Measurements from ENCODE around the gene GPBAR1. TPM values are rescaled to one million over a fixed set of nuclear protein-coding genes. Genes with fewer than 3 reads are reported as not detected.

The GPBAR1 gene
- total RNA-seq, 2 experiments from 2014 or later = 0.16 to 0.45 TPM

DNA sequence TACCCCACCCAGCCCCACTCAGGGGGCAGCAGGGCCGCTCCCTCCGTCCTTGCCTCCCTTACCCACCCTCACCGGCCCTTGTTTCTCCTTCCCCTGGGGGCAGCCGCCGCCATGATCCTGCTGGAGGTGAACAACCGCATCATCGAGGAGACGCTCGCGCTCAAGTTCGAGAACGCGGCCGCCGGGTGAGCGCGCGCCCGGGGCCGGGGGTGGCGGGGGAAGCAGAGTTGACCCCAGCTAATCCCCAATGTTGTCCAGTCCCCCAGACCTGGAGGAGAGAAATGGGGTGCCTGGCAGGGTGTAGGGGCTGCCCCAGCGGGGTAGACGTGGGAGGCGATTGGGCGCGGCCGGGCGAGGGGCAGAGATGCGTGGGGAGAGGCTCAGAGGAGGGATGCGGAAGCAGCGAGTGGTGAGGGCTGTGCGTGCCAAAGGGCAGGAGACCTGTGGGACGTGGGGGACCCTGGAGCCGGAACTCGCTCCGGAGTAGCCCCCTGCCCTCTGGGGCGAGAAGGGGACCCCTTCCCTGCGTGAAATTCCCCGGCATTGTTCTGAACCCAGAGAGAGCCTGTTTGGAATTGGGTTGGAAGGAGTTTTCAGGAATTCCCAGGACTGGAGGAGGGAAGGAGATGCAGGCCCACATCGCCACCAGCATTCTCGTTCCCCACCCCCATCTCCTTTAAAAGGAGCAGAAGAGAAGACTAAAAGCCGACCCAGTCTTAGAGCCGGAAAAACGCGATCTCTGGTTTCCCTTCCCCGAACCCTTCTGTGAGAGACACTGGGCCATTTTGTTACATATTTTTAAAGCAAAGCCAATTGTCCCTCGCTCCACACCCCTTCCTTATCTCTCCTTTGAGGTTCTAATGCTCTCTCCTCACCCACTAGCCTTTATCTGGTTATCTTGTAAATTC, 43.2 kb upstream of the GPBAR1 start:
- peak; percentile 69 for ATAC-seq
- H3K9me3 Mint-ChIP-seq = no peaks in the 10 kb centered on the region

DNA sequence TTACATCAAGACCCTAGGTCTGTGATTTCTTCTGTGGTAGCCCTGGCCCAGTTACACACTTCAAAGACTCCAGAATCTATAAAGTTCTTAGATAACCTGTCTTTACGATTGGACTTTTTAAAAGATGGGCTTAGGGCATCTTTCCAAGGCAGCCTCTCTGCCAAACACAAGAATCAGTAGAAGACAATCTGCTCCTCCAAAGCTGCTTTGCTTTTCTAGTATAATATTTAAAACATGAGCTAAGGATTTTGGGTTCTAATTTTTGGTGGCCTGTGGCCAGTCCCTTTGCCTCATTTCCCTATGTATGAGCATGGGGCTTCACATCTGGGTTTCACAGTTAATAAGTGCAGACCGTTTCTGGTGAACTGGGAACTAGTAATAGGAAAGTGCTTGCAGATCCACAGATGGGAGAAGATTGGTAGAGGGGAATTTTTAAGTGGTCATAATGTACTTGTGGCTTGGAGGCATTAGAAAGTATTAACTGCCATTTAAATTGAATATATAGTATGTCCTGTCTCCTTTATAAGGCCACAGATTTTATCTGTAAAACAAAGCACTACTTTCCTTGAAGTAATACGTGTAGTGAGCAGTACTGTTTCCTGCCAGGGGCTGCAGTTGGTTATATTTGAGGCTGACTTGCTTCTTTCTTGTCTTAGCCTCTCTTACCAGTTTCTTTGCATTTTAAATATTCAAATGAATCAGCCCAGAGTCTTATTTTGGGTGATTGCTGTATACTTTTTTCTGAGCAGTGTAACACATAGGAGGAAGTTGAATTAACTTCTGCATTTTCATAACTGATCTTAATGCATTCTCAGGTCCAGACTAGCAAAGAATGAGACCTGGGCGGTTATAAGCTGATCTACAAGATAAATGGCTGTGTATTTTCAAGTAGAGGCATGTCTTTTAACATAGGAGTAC, 42.3 kb upstream of the GPBAR1 start:
- peaks cover 40% of the 10 kb centered on the region for H3K4me1 Mint-ChIP-seq (ENCODE audit: low read depth)
- H3K9me3 Mint-ChIP-seq = no peaks in the 10 kb centered on the region
- CTCF ChIA-PET = interaction anchor here (5.3 kb wide), 1 partner anchor 12 kb away, joined by 50 read pairs; no protein-coding TSS in a partner anchor
- H3K27me3 Mint-ChIP-seq = no peaks in the 10 kb centered on the region
- intact Hi-C loops (cut with micrococcal nuclease) = loop anchor here (1.0 to 5.0 kb wide), 2 partner anchors 11 to 179 kb away; partner anchors contain the start of gene CTDSP1
- peak; percentile 56 for DNase-seq
- peak; percentile 24 for ATAC-seq
- peaks cover 59% of the 10 kb centered on the region for H3K36me3 Mint-ChIP-seq (ENCODE audit: low read depth)
- POLR2A ChIA-PET = interaction anchor here (0.6 to 5.0 kb wide), 10 partner anchors 8 to 188 kb away, joined by 3 to 37 read pairs (median 4); partner anchors contain the start of genes AAMP and PNKD
- H3K4me3 Mint-ChIP-seq = peak overlapping the region; percentile 93
- TF ChIP-seq, protein P1, sequence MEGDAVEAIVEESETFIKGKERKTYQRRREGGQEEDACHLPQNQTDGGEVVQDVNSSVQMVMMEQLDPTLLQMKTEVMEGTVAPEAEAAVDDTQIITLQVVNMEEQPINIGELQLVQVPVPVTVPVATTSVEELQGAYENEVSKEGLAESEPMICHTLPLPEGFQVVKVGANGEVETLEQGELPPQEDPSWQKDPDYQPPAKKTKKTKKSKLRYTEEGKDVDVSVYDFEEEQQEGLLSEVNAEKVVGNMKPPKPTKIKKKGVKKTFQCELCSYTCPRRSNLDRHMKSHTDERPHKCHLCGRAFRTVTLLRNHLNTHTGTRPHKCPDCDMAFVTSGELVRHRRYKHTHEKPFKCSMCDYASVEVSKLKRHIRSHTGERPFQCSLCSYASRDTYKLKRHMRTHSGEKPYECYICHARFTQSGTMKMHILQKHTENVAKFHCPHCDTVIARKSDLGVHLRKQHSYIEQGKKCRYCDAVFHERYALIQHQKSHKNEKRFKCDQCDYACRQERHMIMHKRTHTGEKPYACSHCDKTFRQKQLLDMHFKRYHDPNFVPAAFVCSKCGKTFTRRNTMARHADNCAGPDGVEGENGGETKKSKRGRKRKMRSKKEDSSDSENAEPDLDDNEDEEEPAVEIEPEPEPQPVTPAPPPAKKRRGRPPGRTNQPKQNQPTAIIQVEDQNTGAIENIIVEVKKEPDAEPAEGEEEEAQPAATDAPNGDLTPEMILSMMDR (IDR thresholded peaks at IDR 0.05) = no peak
- H3K27ac Mint-ChIP-seq = peak overlapping the region; percentile 97

More for the DNA sequence above, 43.2 kb upstream of the GPBAR1 start:
- H3K27me3 Mint-ChIP-seq = no peaks in the 10 kb centered on the region
- H3K4me3 Mint-ChIP-seq = peak overlapping the region; percentile 93
- peak; percentile 88 for DNase-seq
- H3K4me1 Mint-ChIP-seq (ENCODE audit: low read depth) = peaks cover 31% of the 10 kb centered on the region
- H3K36me3 Mint-ChIP-seq (ENCODE audit: low read depth) = peaks cover 51% of the 10 kb centered on the region
- POLR2A ChIA-PET = interaction anchor here (0.6 to 5.0 kb wide), 3 partner anchors 8 to 53 kb away, joined by 3 to 37 read pairs (median 8); partner anchors contain the start of genes AAMP and PNKD
- peak overlapping the region; percentile 97 for H3K27ac Mint-ChIP-seq
- TF ChIP-seq, protein P1 (IDR thresholded peaks at IDR 0.05) = no peak
- intact Hi-C loops (cut with micrococcal nuclease) = loop anchor here (5.0 kb wide), 1 partner anchor 180 kb away; the partner anchor contains the start of gene CTDSP1
- CTCF ChIA-PET = interaction anchor here (1.1 to 5.3 kb wide), 4 partner anchors 8 to 56 kb away, joined by 3 to 50 read pairs (median 5); no protein-coding TSS in a partner anchor

DNA sequence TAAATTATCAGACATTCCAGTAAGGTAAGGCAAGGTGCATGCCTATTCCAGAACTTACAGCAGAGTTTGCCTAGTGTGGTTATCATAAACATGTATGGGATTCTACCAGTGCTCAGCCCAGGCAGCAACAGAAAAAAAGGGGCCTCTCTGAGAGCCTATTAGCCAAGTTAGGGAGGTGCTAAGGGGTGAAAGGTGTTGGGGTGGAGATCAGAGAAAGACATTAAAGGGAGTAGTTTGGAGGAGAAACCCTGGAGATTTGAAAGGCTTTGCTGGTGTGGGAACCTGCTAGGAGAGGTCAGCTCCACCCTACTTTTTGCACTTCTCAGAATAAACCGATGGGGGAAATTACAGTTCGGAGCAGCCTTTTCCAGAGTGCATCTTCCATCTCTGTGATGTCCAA, 40.9 kb upstream of the GPBAR1 start:
- no peak for DNase-seq
- ChIA-PET POLR2A (interaction anchor here (0.9 to 5.0 kb wide), 8 partner anchors 9 to 187 kb away, joined by 3 to 37 read pairs (median 7); partner anchors contain the start of genes AAMP and PNKD), CTCF (interaction anchor here (0.7 to 5.3 kb wide), 4 partner anchors 10 to 52 kb away, joined by 3 to 50 read pairs (median 6); no protein-coding TSS in a partner anchor)
- H3K27ac Mint-ChIP-seq = peak overlapping the region; percentile 97
- peak overlapping the region; percentile 93 for H3K4me3 Mint-ChIP-seq
- TF ChIP-seq, protein P1 (IDR thresholded peaks at IDR 0.05) = no peak
- intact Hi-C loops (cut with micrococcal nuclease) = loop anchor here (1.0 to 5.0 kb wide), 3 partner anchors 9 to 177 kb away; partner anchors contain the start of gene CTDSP1
- H3K36me3 Mint-ChIP-seq (ENCODE audit: low read depth) = peaks cover 73% of the 10 kb centered on the region
- H3K4me1 Mint-ChIP-seq (ENCODE audit: low read depth) = peaks cover 54% of the 10 kb centered on the region
- H3K9me3 Mint-ChIP-seq = no peaks in the 10 kb centered on the region
- no peaks in the 10 kb centered on the region for H3K27me3 Mint-ChIP-seq
- no peak for ATAC-seq

DNA sequence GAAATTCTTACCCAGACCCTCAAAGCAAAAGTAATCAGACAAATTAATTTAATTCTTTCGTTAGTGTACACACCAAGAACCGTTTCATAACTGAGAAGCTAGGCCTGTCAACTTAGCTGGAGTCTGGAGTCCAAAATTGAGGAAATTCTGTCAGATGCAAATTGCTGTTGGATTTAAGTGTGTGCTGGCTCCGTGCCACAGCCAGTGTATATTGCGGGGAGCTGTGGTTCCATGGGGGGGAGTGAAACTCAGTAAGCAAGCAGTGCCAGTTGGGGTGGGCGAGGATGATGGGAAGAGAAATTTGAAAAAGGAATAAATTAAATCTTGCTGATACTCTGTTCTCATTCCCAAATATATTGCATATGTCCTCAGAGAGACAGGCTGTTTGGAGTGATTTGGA, 39.8 kb upstream of the GPBAR1 start:
- ATAC-seq (no peak), DNase-seq (no peak)
- Mint-ChIP-seq H3K4me3 (peak overlapping the region; percentile 93), H3K27ac (peak overlapping the region; percentile 97), H3K27me3 (no peaks in the 10 kb centered on the region), H3K36me3 (ENCODE audit: low read depth) (peaks cover 84% of the 10 kb centered on the region), H3K9me3 (no peaks in the 10 kb centered on the region), H3K4me1 (ENCODE audit: low read depth) (peaks cover 63% of the 10 kb centered on the region)
- intact Hi-C loops (cut with micrococcal nuclease) = loop anchor here (5.0 kb wide), 1 partner anchor 36 kb away; no protein-coding TSS in a partner anchor
- CTCF ChIA-PET = interaction anchor here (0.8 to 5.3 kb wide), 6 partner anchors 9 to 51 kb away, joined by 3 to 50 read pairs (median 4); no protein-coding TSS in a partner anchor
- POLR2A ChIA-PET = interaction anchor here (0.8 to 5.0 kb wide), 8 partner anchors 8 to 344 kb away, joined by 3 to 37 read pairs (median 7); no protein-coding TSS in a partner anchor
- TF ChIP-seq, protein P1 (IDR thresholded peaks at IDR 0.05) = no peak

All from activated CD8-positive, alpha-beta T cell treated with anti-CD3 and anti-CD28 coated beads for 36 hours (primary cell).